Panc1 (cell line): ENCODE results near the gene SLC4A9. TPM values are rescaled to one million over a fixed set of nuclear protein-coding genes. Genes with fewer than 3 reads are reported as not detected.

Source experiments
- ATAC-seq: fragments of 200-7000 bp; cut with Tn5 transposase; 2 replicates; pipeline ENCODE4 v1.9.1; 2020; ENCODE audit warnings: mild to moderate bottlenecking, moderate library complexity
- BruUV-seq: library from RNA; stranded (reverse); fragments of 400-500 nt; replicated peaks from 2 replicates; lab custom pipeline; 2021; lab: Mats Ljungman, UMichigan
- CTCF ChIA-PET: fragments of 300-600 bp; sonication (Branson Sonifier 250); formaldehyde crosslinking; loops from one replicate; lab custom pipeline; 2022; ENCODE audit warnings: antibody characterized with exemption; lab: Charles Lee
- POLR2A ChIA-PET: fragments of 300-600 bp; sonication (Branson Sonifier 250); formaldehyde crosslinking; loops from one replicate; lab custom pipeline; 2022; ENCODE audit warnings: antibody characterized with exemption; lab: Charles Lee
- DNase-seq: peaks from one replicate; pipeline ENCODE4 v3.0.0-alpha.2; 2010; ENCODE audit warnings: low read depth, low spot score
- H3K27ac ChIP-seq: 2 replicates; pipeline ENCODE4 v1.5.1; 2011; ENCODE audit warnings: mild to moderate bottlenecking, low read length, inconsistent platforms
- H3K27me3 ChIP-seq: fragments of 200-500 bp; sonication (Bioruptor generic); 2 replicates; pipeline ENCODE4 v1.6.0; 2014; ENCODE audit warnings: low read length, inconsistent platforms; ENCODE audit not compliant: control insufficient read depth, insufficient read depth
- H3K36me3 ChIP-seq: fragments of 200-500 bp; sonication (Bioruptor generic); 2 replicates; pipeline ENCODE4 v1.5.1; 2014; ENCODE audit warnings: inconsistent platforms, mild to moderate bottlenecking, low read length, moderate library complexity; ENCODE audit not compliant: control insufficient read depth, insufficient read depth
- H3K4me1 ChIP-seq: 2 replicates; pipeline ENCODE4 v1.5.1; 2011; ENCODE audit warnings: inconsistent platforms, mild to moderate bottlenecking, low read length, moderate library complexity; ENCODE audit not compliant: control insufficient read depth, insufficient read depth
- H3K4me3 ChIP-seq, 2 experiments: 2 replicates each; pipeline ENCODE4 v1.5.1; 2011 to 2012; ENCODE audit warnings: low read depth in 2 of 2, low read length in 2 of 2, mild to moderate bottlenecking in 2 of 2, inconsistent platforms in 1 of 2, moderate library complexity in 1 of 2
- H3K9me3 ChIP-seq: fragments of 200-500 bp; sonication (Bioruptor generic); 2 replicates; pipeline ENCODE4 v1.5.1; 2014; ENCODE audit warnings: low read depth, mild to moderate bottlenecking, inconsistent platforms, low read length, moderate library complexity; ENCODE audit not compliant: control insufficient read depth, insufficient read depth
- CTCF ChIP-seq: fragments of 450-650 bp; IDR thresholded peaks from 2 replicates; pipeline ENCODE4 v1.5.1; 2017; ENCODE audit warnings: mild to moderate bottlenecking
- POLR2AphosphoS5 ChIP-seq: IDR thresholded peaks from 2 replicates; pipeline ENCODE4 v1.6.1; 2012; ENCODE audit warnings: mild to moderate bottlenecking, low read depth, low read length, moderate library complexity
- REST ChIP-seq, 2 experiments: IDR thresholded peaks; 2 replicates each; pipeline ENCODE4 v1.6.1; 2011 to 2012; ENCODE audit warnings: low read depth in 2 of 2, control low read depth in 1 of 2, low read length in 1 of 2, mild to moderate bottlenecking in 1 of 2, moderate library complexity in 1 of 2; ENCODE audit not compliant: insufficient read depth in 1 of 2
- SIN3A ChIP-seq: IDR thresholded peaks from 2 replicates; pipeline ENCODE4 v1.6.1; 2012; ENCODE audit warnings: low read depth, mild to moderate bottlenecking, low read length, moderate library complexity, borderline replicate concordance; ENCODE audit not compliant: insufficient read depth
- in situ Hi-C: cut with HindIII; loops from 2 replicates; pipeline ENCODE4 v1.10.0; 2016; ENCODE audit warnings: low sequenced_read_pairs, low pct_unique_long_range_greater_than_20kb
- intact Hi-C: fragments of 100-400 bp; cut with micrococcal nuclease; formaldehyde crosslinking; loops from one replicate; pipeline ENCODE4 v1.10.0; 2022; ENCODE audit not compliant: unreplicated experiment
- total RNA-seq: library from RNA; stranded (reverse); gene quantifications from one replicate; pipeline ENCODE4 v1.2.1, GENCODE V29; 2021; ENCODE audit not compliant: unreplicated experiment

Gene SLC4A9
- total RNA-seq, 1 experiment from 2014 or later = not detected

- Histone ChIP-seq H3K27me3 (no peaks in the 10 kb centered on the region), H3K27ac (no peak overlapping the region), H3K9me3 (no peaks in the 10 kb centered on the region), H3K36me3 (no peaks in the 10 kb centered on the region), H3K4me3 (peak overlapping the region; percentile 7 to 52; a peak in 3 of 4 replicates), H3K4me1 (no peaks in the 10 kb centered on the region)
- TF ChIP-seq POLR2AphosphoS5 (no peak), CTCF (peak; percentile 96), REST (IDR thresholded peaks at IDR 0.05; ENCODE audit: insufficient read depth in 1 of 2, low read depth in 2 of 2, low read length in 1 of 2) (no peak), SIN3A (no peak)
- peak; percentile 94 for ATAC-seq
- in situ Hi-C loops (no loop called here), intact Hi-C loops (loop anchor here (2.0 kb wide), 1 partner anchor 113 kb away; no protein-coding TSS in a partner anchor)
- peak; percentile 74 for DNase-seq
- BruUV-seq = no TSS peak
- ChIA-PET POLR2A (no interaction called here), CTCF (interaction anchor here (1.6 kb wide), 1 partner anchor 12 kb away, joined by 10 read pairs; the partner anchor contains the start of gene HBEGF)
Measured at GRCh38 chr5:140357726-140358093, 2.3 kb upstream of the SLC4A9 start.

GRCh38 chr5:140358738-140359310 lies 1.2 kb upstream of the SLC4A9 start:
- ChIA-PET CTCF (interaction anchor here (0.5 to 1.6 kb wide), 14 partner anchors 13 to 623 kb away, joined by 3 to 14 read pairs (median 5); partner anchors contain the start of genes HBEGF, NRG2 and ZMAT2), POLR2A (interaction anchor here (0.6 to 0.7 kb wide), 3 partner anchors 13 to 119 kb away, joined by 3 to 13 read pairs (median 4); no protein-coding TSS in a partner anchor)
- Histone ChIP-seq H3K4me1 (no peaks in the 10 kb centered on the region), H3K27me3 (no peaks in the 10 kb centered on the region), H3K9me3 (no peaks in the 10 kb centered on the region), H3K36me3 (no peaks in the 10 kb centered on the region), H3K4me3 (no peak overlapping the region), H3K27ac (no peak overlapping the region)
- intact Hi-C loops (no loop called here), in situ Hi-C loops (no loop called here)
- DNase-seq = no peak
- peak; percentile 76 for TF ChIP-seq CTCF
- no peak for TF ChIP-seq POLR2AphosphoS5
- ATAC-seq = no peak
- BruUV-seq = no TSS peak
